ENCODE data around the gene ARRB1. TPM values are rescaled to one million over a fixed set of nuclear protein-coding genes. Genes with fewer than 3 reads are reported as not detected.

ARRB1 gene
- total and polyA plus RNA-seq, 2 of the 13 experiments (the other 11 are each of a cell fraction or from before 2014, with no cell fraction given) = 22.5 to 35.7 TPM

- TF ChIP-seq HOMEZ (CRISPR knock-in tag; IDR thresholded peaks at IDR 0.05; ENCODE audit: low read depth) = no peak
These were observed 68.0 kb downstream of the ARRB1 start (continued) for GRCh38 chr11:75283391-75283931.

GRCh38 chr11:75281469-75282095 is 69.9 kb downstream of the ARRB1 start:
- intact Hi-C loops (cut with micrococcal nuclease; ENCODE audit: unreplicated experiment) = no loop called here
- in situ Hi-C loops (cut with HindIII; ENCODE audit: extremely low pct_ligation_motif_present, low pct_unique_long_range_greater_than_20kb) = loop anchor here (5.0 kb wide), 1 partner anchor 101 kb away; no protein-coding TSS in a partner anchor
- no peak overlapping the region for H3K4me3 ChIP-seq (replicated peaks in 1 of 3; ENCODE audit: insufficient read depth in 1 of 3, low read depth in 2 of 3, low read length in 3 of 3)
- no peak overlapping the region for H3K27ac ChIP-seq (ENCODE audit: extremely low read length, insufficient read depth, low read length)
- DNase-seq (ENCODE audit: low spot score) (no peak), FAIRE-seq (no peak), ATAC-seq (no peak)
- no peaks in the 10 kb centered on the region for H3K27me3 ChIP-seq (ENCODE audit: control insufficient read depth in 1 of 2, insufficient read depth in 2 of 2, low read length in 2 of 2)
- WGBS (ENCODE audit: low lambda C conversion rate) = 92% methylated on average over 6 of the region's 10 CpGs
- no peaks in the 10 kb centered on the region for H3K79me2 ChIP-seq (ENCODE audit: insufficient read depth, low read length)
- CTCF ChIA-PET (ENCODE audit: low intra/inter-chr PET ratio, low total read pairs) = interaction anchor here (2.9 kb wide), 1 partner anchor 102 kb away, joined by 37 read pairs; no protein-coding TSS in a partner anchor
- no peak overlapping the region for H2AFZ ChIP-seq (ENCODE audit: low read length)
- POLR2A ChIA-PET = no interaction called here
- H3K9me3 ChIP-seq (ENCODE audit: low read length) = no peaks in the 10 kb centered on the region
- H4K20me1 ChIP-seq (ENCODE audit: insufficient read depth, low read length) = peaks cover 8% of the 10 kb centered on the region; the same call in 1 of the 2 replicates
- no TSS peak for BruUV-seq (replicated peaks)
- peaks cover 30% of the 10 kb centered on the region for H3K4me1 ChIP-seq (ENCODE audit: insufficient read depth, low read length)
- no peak overlapping the region for H3K9ac ChIP-seq (ENCODE audit: insufficient read depth, low read depth, low read length)
- no peak overlapping the region for H3K4me2 ChIP-seq (ENCODE audit: low read depth, low read length)
- peaks cover 32 to 63% of the 10 kb centered on the region in 2 experiments for H3K36me3 ChIP-seq (replicated peaks in 1 of 2; ENCODE audit: control insufficient read depth in 1 of 2, insufficient read depth in 2 of 2, low read length in 2 of 2)
- TF ChIP-seq ZNF784 (CRISPR knock-in tag; IDR thresholded peaks at IDR 0.05; ENCODE audit: borderline replicate concordance) (no peak), ZNF660 (CRISPR knock-in tag; IDR thresholded peaks at IDR 0.05; ENCODE audit: borderline replicate concordance, low read depth) (no peak), NCOA5 (CRISPR knock-in tag; IDR thresholded peaks at IDR 0.05) (no peak), NFATC3 (CRISPR knock-in tag; IDR thresholded peaks at IDR 0.05) (no peak), USF2 (IDR thresholded peaks at IDR 0.05; ENCODE audit: low read depth, low read length) (no peak), USF2 (CRISPR knock-in tag; IDR thresholded peaks at IDR 0.05; ENCODE audit: borderline replicate concordance) (no peak), ZNF564 (CRISPR knock-in tag; IDR thresholded peaks at IDR 0.05) (no peak), FLYWCH1 (CRISPR knock-in tag; IDR thresholded peaks at IDR 0.05) (no peak), FUBP1 (CRISPR knock-in tag; IDR thresholded peaks at IDR 0.05; ENCODE audit: borderline replicate concordance) (no peak), DMAP1 (CRISPR knock-in tag; IDR thresholded peaks at IDR 0.05) (no peak), ZNF382 (CRISPR knock-in tag; IDR thresholded peaks at IDR 0.05; ENCODE audit: borderline replicate concordance) (no peak), ZNF713 (CRISPR knock-in tag; IDR thresholded peaks at IDR 0.05) (no peak), ZNF672 (CRISPR knock-in tag; IDR thresholded peaks at IDR 0.05) (no peak)
